ENCODE data around the gene CACNG7. TPM values are rescaled to one million over a fixed set of nuclear protein-coding genes. Genes with fewer than 3 reads are reported as not detected.
"Not testable (repeated sequence)": the region's sequence is repeated elsewhere in the genome, so short reads cannot be mapped to it uniquely, and the experiment has no call there.

The CACNG7 gene
- total RNA-seq, 4 donors from 2014 or later = 1.0 TPM; not detected in 3

DNA sequence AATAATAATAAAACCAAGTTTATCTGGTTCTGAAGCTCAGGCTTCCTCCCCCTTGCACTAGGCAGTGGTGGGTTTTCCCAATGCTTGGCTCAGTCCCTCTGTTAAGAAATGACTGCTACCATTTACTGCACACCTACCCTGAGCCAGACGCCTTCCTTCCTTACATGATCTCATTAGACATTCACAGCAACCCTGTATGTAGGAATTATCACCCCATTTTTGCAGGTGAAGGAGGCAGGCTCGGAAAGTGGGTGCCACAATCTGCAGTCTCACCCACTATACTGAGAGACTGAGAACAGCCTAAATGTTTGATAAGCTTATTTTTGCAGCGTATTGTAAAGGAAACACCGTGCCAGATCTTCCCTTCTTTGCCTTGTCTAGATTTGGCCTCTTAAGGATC is 35.3 kb downstream of the CACNG7 start:
- Histone ChIP-seq H3K36me3 (no peaks in the 10 kb centered on the region), H3K27me3 (peaks cover 0 to 20% of the 10 kb centered on the region in 2 donors), H3K9me3 (no peaks in the 10 kb centered on the region), H3K4me3 (no peak overlapping the region), H3K4me1 (no peaks in the 10 kb centered on the region), H3K27ac (no peak overlapping the region)
- intact Hi-C loops (cut with DNase I; ENCODE audit: low total_unique reads) = no loop called here
- no peak for DNase-seq
- TF ChIP-seq, protein P1, sequence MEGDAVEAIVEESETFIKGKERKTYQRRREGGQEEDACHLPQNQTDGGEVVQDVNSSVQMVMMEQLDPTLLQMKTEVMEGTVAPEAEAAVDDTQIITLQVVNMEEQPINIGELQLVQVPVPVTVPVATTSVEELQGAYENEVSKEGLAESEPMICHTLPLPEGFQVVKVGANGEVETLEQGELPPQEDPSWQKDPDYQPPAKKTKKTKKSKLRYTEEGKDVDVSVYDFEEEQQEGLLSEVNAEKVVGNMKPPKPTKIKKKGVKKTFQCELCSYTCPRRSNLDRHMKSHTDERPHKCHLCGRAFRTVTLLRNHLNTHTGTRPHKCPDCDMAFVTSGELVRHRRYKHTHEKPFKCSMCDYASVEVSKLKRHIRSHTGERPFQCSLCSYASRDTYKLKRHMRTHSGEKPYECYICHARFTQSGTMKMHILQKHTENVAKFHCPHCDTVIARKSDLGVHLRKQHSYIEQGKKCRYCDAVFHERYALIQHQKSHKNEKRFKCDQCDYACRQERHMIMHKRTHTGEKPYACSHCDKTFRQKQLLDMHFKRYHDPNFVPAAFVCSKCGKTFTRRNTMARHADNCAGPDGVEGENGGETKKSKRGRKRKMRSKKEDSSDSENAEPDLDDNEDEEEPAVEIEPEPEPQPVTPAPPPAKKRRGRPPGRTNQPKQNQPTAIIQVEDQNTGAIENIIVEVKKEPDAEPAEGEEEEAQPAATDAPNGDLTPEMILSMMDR (IDR thresholded peaks at IDR 0.05) = no peak
- no peak for TF ChIP-seq POLR2A (IDR thresholded peaks at IDR 0.05)

DNA sequence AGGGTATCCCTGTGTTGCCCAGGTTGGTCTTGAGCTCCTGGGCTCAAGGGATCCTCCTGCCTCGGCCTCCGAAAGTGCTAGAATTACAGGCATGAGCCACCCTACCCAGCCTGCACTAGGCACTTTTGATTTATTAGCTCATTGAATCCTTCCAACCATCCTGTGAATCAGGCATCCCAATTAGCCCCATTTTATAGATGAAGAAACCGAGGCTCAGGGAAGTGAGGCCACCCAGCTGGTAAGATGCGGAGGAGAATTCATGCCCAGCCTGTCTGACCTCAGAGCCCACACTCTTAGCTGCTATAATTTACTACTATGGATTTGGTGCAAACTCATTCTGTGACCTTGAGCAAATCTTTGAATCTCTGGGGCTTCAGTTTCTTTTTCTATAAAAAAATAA is 35.9 kb downstream of the CACNG7 start:
- H3K27me3 ChIP-seq = peaks cover 0 to 20% of the 10 kb centered on the region in 2 donors
- intact Hi-C loops (cut with DNase I; ENCODE audit: low total_unique reads) = no loop called here
- no peaks in the 10 kb centered on the region for H3K4me1 ChIP-seq
- no peak overlapping the region for H3K27ac ChIP-seq
- H3K36me3 ChIP-seq = no peaks in the 10 kb centered on the region
- H3K4me3 ChIP-seq = no peak overlapping the region
- no peaks in the 10 kb centered on the region for H3K9me3 ChIP-seq
- no peak for TF ChIP-seq POLR2A (IDR thresholded peaks at IDR 0.05)
- TF ChIP-seq, protein P1 (IDR thresholded peaks at IDR 0.05) = no peak
- DNase-seq = no peak

GRCh38 chr19:53945441-53945840 is 36.4 kb downstream of the CACNG7 start:
- no peak for DNase-seq
- peaks cover 0 to 20% of the 10 kb centered on the region in 2 donors for H3K27me3 ChIP-seq
- TF ChIP-seq, protein P1 (IDR thresholded peaks at IDR 0.05) = no peak
- no peak for TF ChIP-seq POLR2A (IDR thresholded peaks at IDR 0.05)
- H3K36me3 ChIP-seq = no peaks in the 10 kb centered on the region
- no peak overlapping the region for H3K27ac ChIP-seq
- no peaks in the 10 kb centered on the region for H3K9me3 ChIP-seq
- H3K4me3 ChIP-seq = no peak overlapping the region
- no peaks in the 10 kb centered on the region for H3K4me1 ChIP-seq
- intact Hi-C loops (cut with DNase I; ENCODE audit: low total_unique reads) = no loop called here

DNA sequence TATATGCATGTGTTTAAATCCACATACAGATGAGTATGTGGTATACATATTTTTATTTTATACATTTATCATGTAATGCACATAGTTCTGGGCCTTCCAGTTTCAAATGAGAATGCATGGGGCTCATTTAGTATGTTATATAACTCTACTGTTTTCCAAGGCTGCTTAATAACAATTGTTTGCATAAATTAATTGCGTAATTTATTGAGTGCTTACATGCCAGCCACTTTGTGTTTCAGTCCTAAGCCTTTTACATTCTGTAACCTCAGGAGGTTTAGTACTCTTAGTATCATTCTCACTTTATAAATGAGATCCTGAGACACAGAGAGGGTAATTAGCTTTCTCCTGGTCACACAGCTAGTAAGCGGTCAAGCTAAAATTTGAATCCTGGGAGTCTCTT is 36.9 kb downstream of the CACNG7 start:
- Histone ChIP-seq H3K27ac (no peak overlapping the region), H3K4me1 (no peaks in the 10 kb centered on the region), H3K36me3 (no peaks in the 10 kb centered on the region), H3K4me3 (no peak overlapping the region), H3K27me3 (peaks cover 0 to 20% of the 10 kb centered on the region in 2 donors), H3K9me3 (no peaks in the 10 kb centered on the region)
- intact Hi-C loops (cut with DNase I; ENCODE audit: low total_unique reads) = no loop called here
- no peak for DNase-seq
- TF ChIP-seq, protein P1 (IDR thresholded peaks at IDR 0.05) = no peak
- no peak for TF ChIP-seq POLR2A (IDR thresholded peaks at IDR 0.05)

- Histone ChIP-seq H3K4me3 (no peak overlapping the region), H3K27ac (no peak overlapping the region), H3K27me3 (peaks cover 0 to 10% of the 10 kb centered on the region in 2 donors), H3K9me3 (no peaks in the 10 kb centered on the region), H3K4me1 (no peaks in the 10 kb centered on the region), H3K36me3 (no peaks in the 10 kb centered on the region)
- TF ChIP-seq POLR2A (IDR thresholded peaks at IDR 0.05) = no peak
- TF ChIP-seq, protein P1 (IDR thresholded peaks at IDR 0.05) = no peak
- intact Hi-C loops (cut with DNase I; ENCODE audit: low total_unique reads) = no loop called here
- DNase-seq = no peak
Observed at GRCh38 chr19:53947624-53948023, 38.5 kb downstream of the CACNG7 start.

DNA sequence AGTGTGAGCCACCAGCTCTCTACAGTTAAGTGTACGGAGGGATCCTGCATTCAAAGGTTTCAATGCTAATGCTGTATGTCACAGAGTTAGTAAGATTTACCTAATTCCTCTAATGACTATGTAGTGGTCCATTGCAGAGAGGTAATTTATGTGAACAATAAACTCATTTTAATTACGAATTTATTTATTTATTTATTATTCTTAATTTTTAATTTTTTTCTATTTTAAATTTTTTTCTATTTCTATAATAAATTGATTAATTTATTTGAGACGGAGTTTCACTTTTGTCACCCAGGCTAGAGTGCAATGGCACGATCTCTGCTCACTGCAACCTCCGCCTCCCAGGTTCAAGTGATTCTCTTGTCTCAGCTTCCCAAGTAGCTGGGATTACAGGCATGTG is 39.5 kb downstream of the CACNG7 start:
- H3K4me3 ChIP-seq; H3K27ac ChIP-seq; H3K36me3 ChIP-seq; intact Hi-C loops (cut with DNase I; ENCODE audit: low total_unique reads); H3K9me3 ChIP-seq; H3K27me3 ChIP-seq; H3K4me1 ChIP-seq; DNase-seq: not testable (repeated sequence)
